Neural cell (in vitro differentiated cells): Measurements from ENCODE around the gene ADARB2. TPM values are rescaled to one million over a fixed set of nuclear protein-coding genes. Genes with fewer than 3 reads are reported as not detected.

ENCODE experiments used
- H2AFZ ChIP-seq: fragments of 200-600, 300-800 bp; sonication (generic), shearing (Covaris generic); 2 replicates; pipeline ENCODE4 v1.6.0; 2014; ENCODE audit warnings: low read depth, mild to moderate bottlenecking, antibody characterized with exemption, low read length, moderate library complexity
- H3F3A ChIP-seq: fragments of 200-600 bp; shearing (Covaris generic); 2 replicates; pipeline ENCODE4 v1.6.1; 2016; ENCODE audit warnings: mild to moderate bottlenecking, moderate library complexity, mixed read lengths, antibody characterized with exemption, low read length; ENCODE audit not compliant: insufficient read depth, poor library complexity, severe bottlenecking
- H3K27ac ChIP-seq: fragments of 200-600, 300-800 bp; sonication (generic), shearing (Covaris generic); 2 replicates; pipeline ENCODE4 v1.5.1; 2014; ENCODE audit warnings: mild to moderate bottlenecking, low read length, moderate library complexity
- H3K27me3 ChIP-seq: fragments of 300-800, 200-600 bp; sonication (generic), shearing (Covaris generic); 2 replicates; pipeline ENCODE4 v1.6.0; 2014; ENCODE audit warnings: mild to moderate bottlenecking, low read depth, low read length, moderate library complexity; ENCODE audit not compliant: insufficient read depth
- H3K36me3 ChIP-seq: fragments of 300-800, 200-600 bp; sonication (generic), shearing (Covaris generic); 2 replicates; pipeline ENCODE4 v1.5.1; 2014; ENCODE audit warnings: mild to moderate bottlenecking, antibody characterized with exemption, low read length, moderate library complexity; ENCODE audit not compliant: insufficient read depth
- H3K4me2 ChIP-seq: fragments of 300-800, 200-600 bp; sonication (generic), shearing (Covaris generic); 2 replicates; pipeline ENCODE4 v1.6.0; 2014; ENCODE audit warnings: mild to moderate bottlenecking, low read length
- H3K4me3 ChIP-seq: fragments of 300-800, 200-600 bp; sonication (generic), shearing (Covaris generic); 2 replicates; pipeline ENCODE4 v1.5.1; 2014; ENCODE audit warnings: mild to moderate bottlenecking, low read length, moderate library complexity
- H3K79me2 ChIP-seq: fragments of 200-600 bp; shearing (Covaris generic); replicated peaks from 2 replicates; pipeline ENCODE4 v1.6.0; 2014; ENCODE audit warnings: mild to moderate bottlenecking, low read length, moderate library complexity; ENCODE audit not compliant: insufficient read depth
- H3K9ac ChIP-seq: fragments of 300-800, 200-600 bp; sonication (generic), shearing (Covaris generic); 2 replicates; pipeline ENCODE4 v1.6.1; 2016; ENCODE audit warnings: mild to moderate bottlenecking, low read length, mixed read lengths
- H3K9me2 ChIP-seq: fragments of 200-600 bp; shearing (Covaris generic); 2 replicates; pipeline ENCODE4 v1.6.1; 2016; ENCODE audit warnings: mild to moderate bottlenecking, low read length, mixed read lengths; ENCODE audit not compliant: insufficient read depth
- H3K9me3 ChIP-seq: fragments of 200-600, 300-800 bp; sonication (generic), shearing (Covaris generic); 2 replicates; pipeline ENCODE4 v1.6.1; 2016; ENCODE audit warnings: mild to moderate bottlenecking, mixed run types, low read length, moderate library complexity, mixed read lengths
- H4K20me1 ChIP-seq: fragments of 200-600 bp; shearing (Covaris generic); 2 replicates; pipeline ENCODE4 v1.6.1; 2016; ENCODE audit warnings: mild to moderate bottlenecking, mixed run types; ENCODE audit not compliant: insufficient read depth
- EP300 ChIP-seq: fragments of 450-650 bp; conservative IDR thresholded peaks from 2 replicates; pipeline ENCODE4 v1.6.1; 2014; ENCODE audit warnings: antibody characterized with exemption, mild to moderate bottlenecking, moderate library complexity; ENCODE audit not compliant: poor library complexity, severe bottlenecking
- EZH2 ChIP-seq: fragments of 200-600, 300-800 bp; shearing (Covaris generic), sonication (generic); IDR thresholded peaks from 2 replicates; pipeline ENCODE4 v1.6.1; 2014; ENCODE audit warnings: antibody characterized with exemption, low read length, borderline replicate concordance, mild to moderate bottlenecking; ENCODE audit not compliant: insufficient read depth, poor library complexity, severe bottlenecking
- MXI1 ChIP-seq: fragments of 450-650 bp; conservative IDR thresholded peaks from 2 replicates; pipeline ENCODE4 v1.6.1; 2014; ENCODE audit warnings: antibody characterized with exemption, mild to moderate bottlenecking; ENCODE audit not compliant: poor library complexity, severe bottlenecking
- POLR2AphosphoS5 ChIP-seq: IDR thresholded peaks from 2 replicates; pipeline ENCODE4 v1.6.1; 2012
- RAD21 ChIP-seq: fragments of 450-650 bp; conservative IDR thresholded peaks from 2 replicates; pipeline ENCODE4 v1.6.1; 2014; ENCODE audit warnings: antibody characterized with exemption, mild to moderate bottlenecking, moderate library complexity
- SMC3 ChIP-seq: fragments of 450-650 bp; conservative IDR thresholded peaks from 2 replicates; pipeline ENCODE4 v1.6.1; 2014; ENCODE audit warnings: antibody characterized with exemption, mild to moderate bottlenecking, moderate library complexity; ENCODE audit not compliant: poor library complexity
- TAF1 ChIP-seq: IDR thresholded peaks from 2 replicates; pipeline ENCODE4 v1.6.1; 2012; ENCODE audit warnings: low read depth
- polyA plus RNA-seq: library from polyadenylated mRNA; depleted of rRNA; stranded (reverse); fragments of >200 nt; gene quantifications from 2 replicates; pipeline ENCODE4 v1.2.3, GENCODE V29; 2014
- TF ChIP-seq, protein P1 (sequence below): IDR thresholded peaks from 2 replicates; pipeline ENCODE4 v1.6.1; 2012; ENCODE audit warnings: borderline replicate concordance
- TF ChIP-seq, protein P2 (sequence below): fragments of 450-650 bp; IDR thresholded peaks from 2 replicates; pipeline ENCODE4 v1.5.1; 2014; ENCODE audit warnings: antibody characterized with exemption, mild to moderate bottlenecking, moderate library complexity; ENCODE audit not compliant: poor library complexity, severe bottlenecking

ADARB2 gene
- polyA plus RNA-seq, 1 donor from 2014 or later = 3.6 TPM

DNA sequence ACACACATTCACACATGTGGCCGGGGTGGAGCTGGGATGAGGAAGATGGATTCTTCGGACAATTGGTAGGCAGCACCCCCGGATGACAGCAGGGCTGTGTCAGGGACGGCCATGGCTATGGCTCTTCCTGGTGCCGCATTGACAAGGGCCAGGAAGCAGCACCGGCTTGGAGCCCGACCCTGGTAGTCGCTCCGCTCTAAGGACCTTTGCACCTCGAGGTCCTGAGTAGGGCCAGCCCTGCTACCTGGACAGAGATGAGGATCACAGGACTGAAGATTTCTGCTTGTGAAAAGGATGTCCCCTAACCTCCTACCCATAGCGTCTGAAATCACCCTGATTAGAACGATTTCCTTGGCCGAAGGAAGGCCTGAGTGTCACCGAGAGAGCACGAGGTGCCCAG lies 134.1 kb downstream of the ADARB2 start:
- no peaks in the 10 kb centered on the region for H3K27me3 ChIP-seq
- no peak overlapping the region for H3K9ac ChIP-seq
- H3K79me2 ChIP-seq = no peaks in the 10 kb centered on the region
- H3K9me2 ChIP-seq = no peaks in the 10 kb centered on the region
- H3K9me3 ChIP-seq = no peaks in the 10 kb centered on the region
- TF ChIP-seq, protein P1, sequence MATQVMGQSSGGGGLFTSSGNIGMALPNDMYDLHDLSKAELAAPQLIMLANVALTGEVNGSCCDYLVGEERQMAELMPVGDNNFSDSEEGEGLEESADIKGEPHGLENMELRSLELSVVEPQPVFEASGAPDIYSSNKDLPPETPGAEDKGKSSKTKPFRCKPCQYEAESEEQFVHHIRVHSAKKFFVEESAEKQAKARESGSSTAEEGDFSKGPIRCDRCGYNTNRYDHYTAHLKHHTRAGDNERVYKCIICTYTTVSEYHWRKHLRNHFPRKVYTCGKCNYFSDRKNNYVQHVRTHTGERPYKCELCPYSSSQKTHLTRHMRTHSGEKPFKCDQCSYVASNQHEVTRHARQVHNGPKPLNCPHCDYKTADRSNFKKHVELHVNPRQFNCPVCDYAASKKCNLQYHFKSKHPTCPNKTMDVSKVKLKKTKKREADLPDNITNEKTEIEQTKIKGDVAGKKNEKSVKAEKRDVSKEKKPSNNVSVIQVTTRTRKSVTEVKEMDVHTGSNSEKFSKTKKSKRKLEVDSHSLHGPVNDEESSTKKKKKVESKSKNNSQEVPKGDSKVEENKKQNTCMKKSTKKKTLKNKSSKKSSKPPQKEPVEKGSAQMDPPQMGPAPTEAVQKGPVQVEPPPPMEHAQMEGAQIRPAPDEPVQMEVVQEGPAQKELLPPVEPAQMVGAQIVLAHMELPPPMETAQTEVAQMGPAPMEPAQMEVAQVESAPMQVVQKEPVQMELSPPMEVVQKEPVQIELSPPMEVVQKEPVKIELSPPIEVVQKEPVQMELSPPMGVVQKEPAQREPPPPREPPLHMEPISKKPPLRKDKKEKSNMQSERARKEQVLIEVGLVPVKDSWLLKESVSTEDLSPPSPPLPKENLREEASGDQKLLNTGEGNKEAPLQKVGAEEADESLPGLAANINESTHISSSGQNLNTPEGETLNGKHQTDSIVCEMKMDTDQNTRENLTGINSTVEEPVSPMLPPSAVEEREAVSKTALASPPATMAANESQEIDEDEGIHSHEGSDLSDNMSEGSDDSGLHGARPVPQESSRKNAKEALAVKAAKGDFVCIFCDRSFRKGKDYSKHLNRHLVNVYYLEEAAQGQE = no peak
- TF ChIP-seq, protein P2, sequence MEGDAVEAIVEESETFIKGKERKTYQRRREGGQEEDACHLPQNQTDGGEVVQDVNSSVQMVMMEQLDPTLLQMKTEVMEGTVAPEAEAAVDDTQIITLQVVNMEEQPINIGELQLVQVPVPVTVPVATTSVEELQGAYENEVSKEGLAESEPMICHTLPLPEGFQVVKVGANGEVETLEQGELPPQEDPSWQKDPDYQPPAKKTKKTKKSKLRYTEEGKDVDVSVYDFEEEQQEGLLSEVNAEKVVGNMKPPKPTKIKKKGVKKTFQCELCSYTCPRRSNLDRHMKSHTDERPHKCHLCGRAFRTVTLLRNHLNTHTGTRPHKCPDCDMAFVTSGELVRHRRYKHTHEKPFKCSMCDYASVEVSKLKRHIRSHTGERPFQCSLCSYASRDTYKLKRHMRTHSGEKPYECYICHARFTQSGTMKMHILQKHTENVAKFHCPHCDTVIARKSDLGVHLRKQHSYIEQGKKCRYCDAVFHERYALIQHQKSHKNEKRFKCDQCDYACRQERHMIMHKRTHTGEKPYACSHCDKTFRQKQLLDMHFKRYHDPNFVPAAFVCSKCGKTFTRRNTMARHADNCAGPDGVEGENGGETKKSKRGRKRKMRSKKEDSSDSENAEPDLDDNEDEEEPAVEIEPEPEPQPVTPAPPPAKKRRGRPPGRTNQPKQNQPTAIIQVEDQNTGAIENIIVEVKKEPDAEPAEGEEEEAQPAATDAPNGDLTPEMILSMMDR = no peak
- TF ChIP-seq SMC3 = no peak
- TF ChIP-seq EP300 = no peak
- no peak for TF ChIP-seq TAF1
- TF ChIP-seq MXI1 = no peak
- no peak for TF ChIP-seq RAD21
- no peak for TF ChIP-seq POLR2AphosphoS5
- TF ChIP-seq EZH2 = no peak
- H3K4me3 ChIP-seq = no peak overlapping the region
- no peak overlapping the region for H3K4me2 ChIP-seq
- no peak overlapping the region for H2AFZ ChIP-seq
- H3K36me3 ChIP-seq = no peaks in the 10 kb centered on the region
- no peak overlapping the region for H3K27ac ChIP-seq
- no peaks in the 10 kb centered on the region for H4K20me1 ChIP-seq
- H3F3A ChIP-seq = no peaks in the 10 kb centered on the region

DNA sequence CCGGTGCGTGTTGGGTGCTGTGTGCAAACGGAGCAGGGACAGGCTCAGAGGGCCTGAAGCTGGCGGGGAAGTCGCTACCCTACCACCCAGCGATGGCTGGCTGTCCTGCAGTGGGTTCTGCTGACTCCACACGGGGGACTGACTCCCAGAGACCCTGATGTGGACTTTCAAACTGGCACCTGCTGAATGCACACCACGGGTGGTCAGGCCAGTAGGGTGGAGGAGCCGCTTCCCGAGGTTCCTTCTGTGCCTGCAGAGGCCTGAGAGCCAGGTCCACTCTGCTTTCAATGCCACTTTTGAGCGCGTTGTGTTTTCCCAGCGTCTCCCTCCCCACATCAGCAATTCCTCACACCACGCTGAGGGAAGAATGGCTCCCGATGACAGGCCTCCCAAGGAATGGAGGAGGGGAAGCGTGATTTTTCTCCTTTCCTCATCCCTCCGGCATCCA lies 135.3 kb downstream of the ADARB2 start:
- Histone ChIP-seq H3K4me3 (no peak overlapping the region), H3F3A (no peaks in the 10 kb centered on the region), H3K4me2 (no peak overlapping the region), H3K36me3 (no peaks in the 10 kb centered on the region), H3K9ac (no peak overlapping the region), H4K20me1 (no peaks in the 10 kb centered on the region), H3K9me3 (no peaks in the 10 kb centered on the region), H3K27ac (no peak overlapping the region), H3K79me2 (no peaks in the 10 kb centered on the region), H3K27me3 (no peaks in the 10 kb centered on the region), H2AFZ (no peak overlapping the region), H3K9me2 (no peaks in the 10 kb centered on the region)
- no peak for TF ChIP-seq MXI1
- TF ChIP-seq, protein P2 = no peak
- no peak for TF ChIP-seq EZH2
- no peak for TF ChIP-seq SMC3
- TF ChIP-seq, protein P1 = no peak
- TF ChIP-seq EP300 = no peak
- TF ChIP-seq POLR2AphosphoS5 = no peak
- no peak for TF ChIP-seq TAF1
- no peak for TF ChIP-seq RAD21
